ENCODE data around the gene PHACTR1. TPM values are rescaled to one million over a fixed set of nuclear protein-coding genes. Genes with fewer than 3 reads are reported as not detected.

The PHACTR1 gene
- total and polyA plus RNA-seq, 8 donors: 0.46 to 17.4 (median 6.4) TPM; not detected in 1

DNA sequence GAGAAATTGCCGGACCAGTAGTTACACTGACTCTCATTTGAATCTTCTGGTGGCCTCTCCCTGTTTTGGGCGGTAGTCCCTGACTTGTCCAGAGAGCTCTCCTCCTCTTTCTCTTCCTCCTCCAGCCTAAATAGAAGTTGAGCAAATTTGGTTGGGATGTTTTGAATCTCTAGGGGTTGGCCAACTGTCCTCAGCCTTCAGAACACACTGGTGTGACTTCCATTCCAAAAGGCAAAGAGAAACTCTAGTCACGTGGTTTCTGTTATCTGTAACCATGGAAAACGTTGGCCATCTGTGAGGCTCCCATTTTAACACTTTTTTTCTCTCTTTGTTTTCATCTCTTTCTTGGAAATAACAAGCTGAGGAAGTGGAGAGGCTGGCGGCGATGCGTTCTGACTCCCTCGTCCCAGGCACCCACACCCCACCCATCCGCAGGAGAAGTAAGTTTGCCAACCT is 336.5 kb downstream of the PHACTR1 start:
- Histone ChIP-seq H3K36me3 (no peaks in the 10 kb centered on the region), H3K4me1 (no peaks in the 10 kb centered on the region), H3K27ac (no peak overlapping the region), H3K9me3 (no peaks in the 10 kb centered on the region), H3K27me3 (no peaks in the 10 kb centered on the region), H3K4me3 (no peak overlapping the region)
- intact Hi-C loops (cut with DNase I; ENCODE audit: low total_unique reads): no loop called here
- DNase-seq: no peak
- WGBS, 5 donors: 74 to 83% (median 78%) methylated on average over 9 of the region's 9 CpGs
- TF ChIP-seq POLR2AphosphoS5 (IDR thresholded peaks at IDR 0.05) (no peak), POLR2A (IDR thresholded peaks at IDR 0.05) (no peak)
- TF ChIP-seq, protein P1, sequence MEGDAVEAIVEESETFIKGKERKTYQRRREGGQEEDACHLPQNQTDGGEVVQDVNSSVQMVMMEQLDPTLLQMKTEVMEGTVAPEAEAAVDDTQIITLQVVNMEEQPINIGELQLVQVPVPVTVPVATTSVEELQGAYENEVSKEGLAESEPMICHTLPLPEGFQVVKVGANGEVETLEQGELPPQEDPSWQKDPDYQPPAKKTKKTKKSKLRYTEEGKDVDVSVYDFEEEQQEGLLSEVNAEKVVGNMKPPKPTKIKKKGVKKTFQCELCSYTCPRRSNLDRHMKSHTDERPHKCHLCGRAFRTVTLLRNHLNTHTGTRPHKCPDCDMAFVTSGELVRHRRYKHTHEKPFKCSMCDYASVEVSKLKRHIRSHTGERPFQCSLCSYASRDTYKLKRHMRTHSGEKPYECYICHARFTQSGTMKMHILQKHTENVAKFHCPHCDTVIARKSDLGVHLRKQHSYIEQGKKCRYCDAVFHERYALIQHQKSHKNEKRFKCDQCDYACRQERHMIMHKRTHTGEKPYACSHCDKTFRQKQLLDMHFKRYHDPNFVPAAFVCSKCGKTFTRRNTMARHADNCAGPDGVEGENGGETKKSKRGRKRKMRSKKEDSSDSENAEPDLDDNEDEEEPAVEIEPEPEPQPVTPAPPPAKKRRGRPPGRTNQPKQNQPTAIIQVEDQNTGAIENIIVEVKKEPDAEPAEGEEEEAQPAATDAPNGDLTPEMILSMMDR (IDR thresholded peaks at IDR 0.05): no peak

DNA sequence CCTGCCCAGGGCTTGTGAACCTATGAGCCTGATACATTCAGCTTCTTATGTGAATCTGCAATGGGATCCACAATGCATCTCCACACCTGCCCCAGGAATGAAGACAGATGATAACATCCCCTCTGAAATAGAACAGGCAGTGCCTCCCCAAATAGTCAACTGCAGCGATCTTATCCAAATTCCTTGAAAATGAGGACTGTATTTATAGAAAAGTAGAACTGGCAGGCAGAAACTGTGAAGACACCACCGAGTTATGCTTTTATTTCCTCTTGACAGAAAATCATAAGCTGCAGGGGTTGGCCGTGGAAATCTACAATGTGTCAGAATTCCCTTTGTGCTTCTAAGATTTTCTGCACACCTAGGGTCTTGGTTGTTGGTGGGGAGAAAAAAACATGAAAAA is 341.5 kb downstream of the PHACTR1 start:
- no peak overlapping the region for H3K4me3 ChIP-seq
- H3K27me3 ChIP-seq: no peaks in the 10 kb centered on the region
- 83 to 98% (median 96%) methylated on average over 3 of the region's 3 CpGs for WGBS, 5 donors
- no peak overlapping the region for H3K27ac ChIP-seq
- intact Hi-C loops (cut with DNase I; ENCODE audit: low total_unique reads): no loop called here
- H3K4me1 ChIP-seq: no peaks in the 10 kb centered on the region
- TF ChIP-seq, protein P1 (IDR thresholded peaks at IDR 0.05): no peak
- no peak for TF ChIP-seq POLR2AphosphoS5 (IDR thresholded peaks at IDR 0.05)
- TF ChIP-seq EP300 (IDR thresholded peaks at IDR 0.05): no peak
- TF ChIP-seq POLR2A (IDR thresholded peaks at IDR 0.05): no peak
- H3K9me3 ChIP-seq: no peaks in the 10 kb centered on the region
- H3K36me3 ChIP-seq: no peaks in the 10 kb centered on the region
- DNase-seq: no peak

DNA sequence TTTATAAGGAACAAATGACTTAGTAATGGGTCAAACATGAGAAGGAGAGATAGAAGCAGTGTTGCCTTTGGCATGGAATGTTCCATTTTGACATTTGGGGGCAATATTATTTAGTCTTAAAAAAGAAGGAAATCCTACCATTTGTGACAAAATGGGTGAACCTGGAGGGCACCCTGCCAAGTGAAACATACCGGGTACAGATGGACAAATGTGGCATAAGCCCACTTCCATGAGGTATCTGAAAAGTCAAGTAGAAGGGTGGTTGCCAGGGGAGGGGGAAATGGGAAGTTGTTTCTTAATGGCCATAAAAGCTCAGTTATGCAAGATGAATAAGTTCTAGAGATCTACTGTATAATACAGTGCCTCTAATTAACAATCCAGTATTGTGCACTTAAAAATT is 342.5 kb downstream of the PHACTR1 start:
- Histone ChIP-seq H3K27ac (no peak overlapping the region), H3K9me3 (no peaks in the 10 kb centered on the region), H3K36me3 (no peaks in the 10 kb centered on the region), H3K4me3 (no peak overlapping the region), H3K4me1 (no peaks in the 10 kb centered on the region), H3K27me3 (no peaks in the 10 kb centered on the region)
- intact Hi-C loops (cut with DNase I; ENCODE audit: low total_unique reads): no loop called here
- TF ChIP-seq POLR2AphosphoS5 (IDR thresholded peaks at IDR 0.05): no peak
- TF ChIP-seq POLR2A (IDR thresholded peaks at IDR 0.05): no peak
- no peak for TF ChIP-seq EP300 (IDR thresholded peaks at IDR 0.05)
- TF ChIP-seq, protein P1 (IDR thresholded peaks at IDR 0.05): no peak
- no peak for DNase-seq
- 76 to 88% (median 80%) methylated on average over 1 of the region's 1 CpG for WGBS, 5 donors

DNA sequence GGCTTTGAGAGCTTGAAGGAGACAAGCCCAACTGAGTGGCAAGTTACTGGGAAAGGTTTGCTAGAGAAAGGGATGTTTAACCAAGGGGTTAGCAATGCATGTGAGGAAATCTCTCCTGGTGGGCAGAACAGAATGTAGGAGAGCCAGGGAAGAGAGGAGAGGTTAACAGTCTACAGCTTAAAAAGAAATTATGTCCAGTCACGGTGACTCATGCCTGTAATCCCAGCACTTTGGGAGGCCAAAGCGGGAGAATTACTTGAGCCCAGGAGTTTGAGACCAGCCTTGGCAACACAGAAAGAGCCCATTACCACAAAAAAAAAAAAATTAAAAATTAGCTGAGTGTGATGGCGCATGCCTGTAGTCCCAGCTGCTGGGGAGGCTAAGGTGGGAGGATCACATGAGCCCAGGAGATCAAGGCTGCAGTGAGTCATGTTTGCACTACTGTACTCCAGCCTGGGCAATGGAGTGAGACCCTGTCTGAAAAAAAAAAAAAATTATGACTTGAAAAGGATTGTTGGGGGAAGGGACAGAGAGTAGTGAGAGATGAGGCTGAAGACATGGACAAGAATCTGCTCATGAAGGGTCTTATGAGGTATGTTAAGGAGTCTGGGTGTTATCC is 346.8 kb downstream of the PHACTR1 start:
- intact Hi-C loops (cut with DNase I; ENCODE audit: low total_unique reads): no loop called here

More for the DNA sequence above, 346.8 kb downstream of the PHACTR1 start:
- Histone ChIP-seq H3K36me3 (no peaks in the 10 kb centered on the region), H3K4me1 (peaks cover 0 to 3% (median 0%) of the 10 kb centered on the region in 4 donors), H3K9me3 (no peaks in the 10 kb centered on the region), H3K4me3 (no peak overlapping the region), H3K27ac (no peak overlapping the region), H3K27me3 (no peaks in the 10 kb centered on the region)
- DNase-seq: no peak
- 85 to 98% (median 90%) methylated on average over 3 of the region's 3 CpGs for WGBS, 5 donors
- no peak for TF ChIP-seq POLR2A (IDR thresholded peaks at IDR 0.05)
- TF ChIP-seq EP300 (IDR thresholded peaks at IDR 0.05): no peak
- TF ChIP-seq, protein P1 (IDR thresholded peaks at IDR 0.05): no peak
- TF ChIP-seq POLR2AphosphoS5 (IDR thresholded peaks at IDR 0.05): no peak

All from stomach (tissue), 9 donors.